Hematopoietic multipotent progenitor cell (in vitro differentiated cells): ENCODE results near the gene MYH13. TPM values are rescaled to one million over a fixed set of nuclear protein-coding genes. Genes with fewer than 3 reads are reported as not detected.
"Not testable (repeated sequence)": the region's sequence is repeated elsewhere in the genome, so short reads cannot be mapped to it uniquely, and the experiment has no call there.

ENCODE experiments used
- DNase-seq, 3 donors: peaks; one replicate each; pipeline ENCODE4 v3.0.0-alpha.2; 2011 to 2015; ENCODE audit warnings: low read depth in 2 of 3, low spot score in 2 of 3
- total RNA-seq: library from RNA; depleted of rRNA; stranded (reverse); fragments of >200 nt; gene quantifications from one replicate; pipeline ENCODE4 v1.2.3, GENCODE V29; 2012

The MYH13 gene
- total RNA-seq, 1 donor = not detected

GRCh38 chr17:10306585-10306984 lies 66.2 kb downstream of the MYH13 start:
- DNase-seq = no peak

DNA sequence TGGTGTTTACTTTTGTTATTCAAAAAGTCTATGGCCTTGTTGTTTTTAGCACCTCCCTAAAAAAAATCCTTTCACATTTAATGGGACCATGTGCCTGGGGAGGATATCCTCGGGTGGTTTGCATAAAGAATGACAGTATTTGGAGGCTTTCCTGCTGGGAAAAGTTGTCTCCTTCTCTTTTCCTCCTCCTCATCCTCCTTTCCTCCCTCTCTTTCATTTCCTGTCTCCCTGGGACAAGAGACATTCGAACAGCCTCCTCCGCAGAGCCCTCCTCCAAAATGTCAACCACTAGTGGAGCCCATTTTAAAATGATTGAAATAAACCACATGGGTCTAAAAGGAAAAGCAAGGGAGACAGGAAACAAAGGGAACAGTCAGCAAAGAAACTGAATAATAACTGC lies 67.4 kb downstream of the MYH13 start:
- no peak for DNase-seq

DNA sequence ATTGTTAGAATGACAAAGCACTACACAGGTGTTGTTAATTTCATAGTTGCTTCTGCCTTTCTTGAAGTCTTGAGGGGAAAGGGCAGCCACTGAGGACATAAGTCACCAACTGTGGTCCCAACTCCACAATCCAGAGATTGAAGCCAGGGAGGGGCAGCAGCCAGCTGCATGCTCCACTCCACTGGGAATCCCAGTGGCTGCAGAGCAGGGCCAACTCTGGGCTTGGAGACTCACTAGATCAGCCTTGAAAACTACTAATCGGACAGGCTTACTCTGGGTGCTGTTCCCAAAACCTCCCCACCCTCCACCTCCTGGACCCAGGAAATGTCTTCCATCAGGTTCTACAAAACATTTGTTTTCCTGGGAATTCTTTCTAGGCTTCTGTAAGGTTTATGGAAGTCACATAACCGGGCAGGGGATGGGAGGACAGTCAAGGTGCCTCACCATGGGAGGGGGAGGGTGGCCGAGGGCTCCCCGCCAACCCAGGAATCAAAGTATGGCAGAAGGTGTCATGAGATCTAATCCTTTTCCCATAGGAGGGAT lies 68.0 kb downstream of the MYH13 start:
- DNase-seq = no peak

GRCh38 chr17:10297691-10298090 lies 75.1 kb downstream of the MYH13 start:
- no peak for DNase-seq

- DNase-seq = peak in 2 of 3 donors; percentile 58 to 82
Observed at GRCh38 chr17:10295728-10296343, 77.0 kb downstream of the MYH13 start.

DNA sequence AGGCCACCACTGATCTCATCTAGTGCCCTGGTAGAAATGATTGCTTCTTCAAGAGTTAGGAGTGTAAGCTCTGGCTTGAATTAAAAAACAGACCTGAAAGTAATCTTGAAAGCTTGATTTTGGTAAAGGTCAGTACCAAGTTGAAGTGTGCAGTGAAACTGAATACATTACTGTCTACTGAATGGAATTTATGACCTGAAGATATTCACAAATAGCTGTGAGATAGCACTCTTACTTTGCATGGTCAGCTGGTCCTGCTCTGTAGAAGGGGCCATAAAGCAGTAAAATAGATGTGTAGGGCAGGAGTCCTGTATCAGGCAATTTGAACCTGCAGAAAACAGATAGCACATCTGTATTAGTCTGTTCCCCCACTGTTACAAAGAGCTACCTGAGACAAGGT lies 78.6 kb downstream of the MYH13 start:
- DNase-seq = no peak

DNA sequence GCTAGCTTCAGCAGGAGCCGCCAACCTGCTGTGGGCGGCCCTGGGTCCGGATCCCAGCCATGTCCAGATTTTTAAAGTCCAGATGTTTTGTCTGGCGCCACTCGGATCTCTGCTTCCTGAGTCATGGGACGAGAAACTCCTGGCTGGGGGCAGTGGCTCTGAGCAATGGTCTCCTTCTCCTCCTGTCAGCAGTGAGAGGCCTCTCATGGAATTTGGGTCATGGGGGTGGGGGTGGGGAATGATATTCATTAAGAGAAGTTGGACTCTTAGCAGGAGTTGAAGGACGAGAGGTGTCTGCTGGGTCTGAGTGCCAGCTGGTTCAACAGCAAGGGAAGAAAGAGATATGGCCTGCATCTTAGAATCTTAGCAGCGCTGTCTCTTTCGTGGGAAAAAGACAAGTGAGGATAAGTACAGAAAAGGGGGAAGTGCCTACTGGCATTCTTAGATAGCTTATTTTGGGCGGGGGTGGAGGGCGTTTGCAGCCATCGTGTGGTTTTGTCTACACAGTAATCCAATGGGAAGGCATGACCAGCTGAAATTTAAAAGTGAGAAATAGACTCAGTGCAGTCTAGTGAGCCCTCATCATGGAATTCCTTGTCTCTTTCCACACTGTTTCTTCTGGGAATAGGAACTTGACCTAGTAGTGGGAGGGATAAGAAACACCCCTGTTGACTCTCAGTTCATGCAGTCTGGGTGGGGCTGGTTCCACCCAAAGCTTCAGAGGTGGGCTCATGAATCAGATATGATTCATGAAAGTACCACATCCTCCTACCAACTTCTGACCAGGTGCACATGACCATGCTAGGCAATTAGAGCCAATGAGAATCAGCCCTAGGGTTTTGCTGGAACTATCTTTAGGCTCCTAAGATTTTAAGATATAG lies 80.5 kb downstream of the MYH13 start:
- DNase-seq = peak in 2 of 3 donors; percentile 14 to 22

DNA sequence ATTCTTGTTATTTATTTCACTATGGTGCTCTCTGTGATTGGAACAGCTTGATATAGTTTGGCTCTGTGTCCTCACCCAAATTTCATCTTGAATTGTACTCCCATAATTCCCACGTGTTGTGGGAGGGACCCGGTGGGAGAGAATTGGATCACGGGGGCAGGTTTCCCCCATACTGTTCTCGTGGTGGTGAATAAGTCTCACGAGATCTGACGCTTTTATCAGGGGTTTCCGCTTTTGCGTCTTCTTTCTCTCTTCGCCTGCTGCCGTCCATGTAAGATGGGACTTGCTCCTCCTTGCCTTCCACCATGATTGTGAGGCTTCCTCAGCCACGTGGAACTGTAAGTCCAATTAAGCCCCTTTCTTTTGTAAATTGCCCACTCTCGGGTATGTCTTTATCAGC lies 81.2 kb downstream of the MYH13 start:
- not testable (repeated sequence) for DNase-seq

DNA sequence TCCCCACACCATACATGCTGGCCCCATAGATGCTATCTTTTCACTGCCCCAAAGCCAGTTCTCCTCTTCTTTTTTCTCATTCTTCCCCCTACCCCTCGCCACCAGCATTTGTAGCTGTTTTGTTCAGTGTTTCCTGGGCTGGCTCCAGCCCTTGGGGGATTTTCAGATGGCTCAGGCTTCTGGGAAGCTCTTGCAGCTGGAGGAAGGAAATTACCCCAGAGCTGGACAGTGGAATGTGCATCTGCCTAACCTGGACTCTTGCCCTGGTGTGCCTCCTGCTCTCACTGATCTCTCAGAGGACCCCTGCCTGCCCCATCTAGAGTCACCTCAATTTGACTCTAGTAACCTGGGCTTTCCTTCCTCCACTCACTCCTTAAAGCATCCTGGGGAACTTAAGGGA lies 82.8 kb downstream of the MYH13 start:
- no peak for DNase-seq

GRCh38 chr17:10286324-10286723 lies 86.5 kb downstream of the MYH13 start:
- DNase-seq = no peak

DNA sequence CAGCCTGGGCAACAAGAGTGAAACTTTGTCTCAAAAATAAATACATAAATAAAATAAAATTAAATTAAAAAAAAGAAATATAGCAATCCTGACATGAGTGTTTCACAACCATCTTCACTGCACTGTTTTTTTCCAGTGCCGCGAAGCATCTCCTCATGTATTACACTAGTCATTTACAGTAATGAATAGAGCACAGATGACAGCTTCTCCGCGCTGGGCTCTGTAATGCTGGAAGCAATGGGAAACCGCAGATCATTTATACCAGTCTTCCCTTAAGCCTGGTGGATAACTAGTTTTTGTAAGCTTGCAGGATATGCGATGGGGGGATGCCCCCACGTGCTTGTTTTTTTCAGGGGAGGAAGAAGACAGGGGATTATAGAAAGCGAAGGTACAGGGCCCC lies 86.9 kb downstream of the MYH13 start:
- no peak for DNase-seq

DNA sequence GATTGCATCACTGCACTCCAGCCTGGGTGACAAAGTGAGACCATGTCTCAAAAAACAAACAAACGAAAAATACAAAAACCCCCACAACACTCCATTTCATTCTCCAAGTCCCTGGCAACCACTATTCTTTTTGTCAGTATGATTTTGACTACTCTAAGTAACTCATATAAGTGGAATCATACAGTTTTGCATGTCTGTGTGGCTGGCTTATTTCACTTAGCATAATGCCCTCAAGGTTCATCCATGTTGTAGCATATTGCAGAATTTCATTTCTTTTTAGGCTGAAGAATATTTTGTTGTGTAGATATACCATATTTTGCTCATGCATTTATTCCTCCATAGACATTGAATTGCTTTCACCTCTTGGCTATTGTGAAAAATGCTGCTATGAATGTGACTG lies 92.7 kb downstream of the MYH13 start:
- DNase-seq = no peak

DNA sequence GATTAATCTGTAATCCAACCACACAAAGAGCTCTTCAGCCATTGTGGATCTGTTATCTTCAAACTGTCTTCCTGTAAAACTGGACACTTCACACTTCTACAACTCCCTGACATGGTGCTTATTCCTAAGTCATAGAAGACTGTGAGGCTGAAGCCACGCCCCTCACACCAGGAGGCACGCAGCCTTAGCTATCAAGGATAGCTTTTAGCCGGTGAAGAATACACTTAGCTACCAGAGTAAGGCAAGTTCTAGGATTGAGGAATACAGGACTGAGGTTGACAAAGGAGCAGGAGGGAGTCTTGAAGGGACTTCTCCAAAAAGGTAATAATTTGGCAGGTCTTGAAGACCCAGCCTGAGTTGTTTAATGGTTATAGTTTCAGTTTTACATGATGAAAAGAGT lies 94.6 kb downstream of the MYH13 start:
- DNase-seq = no peak

DNA sequence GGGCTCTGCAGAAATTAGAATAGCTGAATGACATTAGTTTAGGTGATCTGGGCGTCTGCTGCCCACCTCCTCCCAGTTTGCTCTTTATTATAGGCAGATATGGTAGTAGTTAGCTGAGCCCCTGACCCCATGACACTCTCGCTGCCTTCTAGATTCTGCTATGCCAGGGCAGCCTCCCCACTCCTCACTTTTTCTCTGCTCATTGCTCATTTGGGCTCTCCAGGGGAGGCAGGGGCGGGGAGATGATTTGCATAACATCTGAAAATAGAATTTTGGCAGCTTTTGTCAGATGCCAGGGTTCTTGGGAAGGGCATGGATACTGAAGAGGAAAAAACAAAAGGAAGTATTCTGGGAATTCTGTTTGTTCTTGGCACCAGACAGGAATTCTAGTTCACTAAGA lies 96.4 kb downstream of the MYH13 start:
- DNase-seq = no peak

GRCh38 chr17:10275418-10275817 lies 97.4 kb downstream of the MYH13 start:
- no peak for DNase-seq

DNA sequence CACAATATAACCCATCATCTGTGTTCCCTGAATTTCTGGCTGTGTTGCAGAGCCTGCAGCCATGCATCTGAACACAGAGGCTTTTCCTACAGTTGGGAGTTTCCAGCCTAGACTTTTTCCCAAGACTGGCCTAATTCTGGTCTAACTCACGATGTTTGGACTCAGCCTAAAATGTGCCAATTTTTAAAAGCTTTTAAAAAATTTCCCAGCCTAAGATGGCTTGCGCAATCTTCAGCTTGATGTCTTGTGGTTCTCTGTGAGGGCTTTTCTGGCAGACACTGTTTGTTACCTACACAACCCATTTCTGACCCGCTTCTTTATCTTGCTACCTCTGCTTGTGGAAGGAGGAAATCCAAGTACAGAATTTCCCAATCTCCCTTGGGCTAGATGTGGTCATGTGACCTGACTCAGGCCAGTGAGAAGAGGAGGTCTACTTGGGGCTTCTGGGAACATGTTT lies 101.7 kb downstream of the MYH13 start:
- DNase-seq = no peak

DNA sequence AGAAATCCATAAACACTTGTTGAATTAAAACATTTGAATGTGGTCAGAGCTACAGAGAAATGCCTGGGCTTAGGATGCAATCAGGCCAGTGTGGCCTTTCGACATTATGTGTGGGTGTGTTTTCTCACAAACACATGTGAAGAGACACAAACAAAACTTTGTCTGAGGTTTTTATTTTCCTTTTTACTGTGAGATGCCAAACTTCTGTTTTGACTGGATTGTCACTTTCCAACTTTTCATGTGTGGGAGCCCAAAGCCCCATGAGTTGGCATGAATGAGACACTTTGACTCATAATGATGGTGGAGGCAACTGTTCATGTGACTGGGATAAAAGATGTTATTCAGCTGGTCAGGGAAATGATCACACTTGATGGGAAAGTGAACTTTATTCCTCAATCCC lies 102.5 kb downstream of the MYH13 start:
- DNase-seq = no peak

GRCh38 chr17:10268005-10268404 lies 104.8 kb downstream of the MYH13 start:
- no peak for DNase-seq

DNA sequence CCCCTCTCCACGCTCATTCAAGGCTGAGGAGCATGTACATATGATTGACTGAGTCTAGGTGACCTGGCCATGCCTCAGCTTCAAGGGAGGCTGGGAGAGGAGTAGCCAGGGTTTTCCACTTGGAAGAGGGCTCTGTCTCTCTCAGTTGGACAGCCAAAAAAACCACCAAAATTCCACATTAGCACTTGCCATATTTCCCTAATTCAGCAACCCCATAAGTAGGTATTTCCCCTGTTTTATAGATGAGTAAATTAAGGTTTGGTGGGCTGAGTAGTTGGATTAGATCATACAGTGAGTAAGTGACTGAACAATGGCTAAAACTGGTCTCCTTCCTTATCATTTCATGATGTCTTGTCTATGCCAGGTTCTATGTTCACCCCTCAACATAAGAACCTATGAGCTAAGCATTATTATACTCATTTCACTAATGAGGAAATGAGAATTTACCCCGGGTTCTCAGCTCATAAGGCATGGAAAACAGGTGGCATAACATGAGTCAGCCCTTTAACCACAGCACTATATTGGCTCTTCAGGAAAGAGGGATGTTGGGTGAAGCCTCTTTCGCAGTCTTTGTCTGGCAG lies 106.4 kb downstream of the MYH13 start:
- DNase-seq = no peak

DNA sequence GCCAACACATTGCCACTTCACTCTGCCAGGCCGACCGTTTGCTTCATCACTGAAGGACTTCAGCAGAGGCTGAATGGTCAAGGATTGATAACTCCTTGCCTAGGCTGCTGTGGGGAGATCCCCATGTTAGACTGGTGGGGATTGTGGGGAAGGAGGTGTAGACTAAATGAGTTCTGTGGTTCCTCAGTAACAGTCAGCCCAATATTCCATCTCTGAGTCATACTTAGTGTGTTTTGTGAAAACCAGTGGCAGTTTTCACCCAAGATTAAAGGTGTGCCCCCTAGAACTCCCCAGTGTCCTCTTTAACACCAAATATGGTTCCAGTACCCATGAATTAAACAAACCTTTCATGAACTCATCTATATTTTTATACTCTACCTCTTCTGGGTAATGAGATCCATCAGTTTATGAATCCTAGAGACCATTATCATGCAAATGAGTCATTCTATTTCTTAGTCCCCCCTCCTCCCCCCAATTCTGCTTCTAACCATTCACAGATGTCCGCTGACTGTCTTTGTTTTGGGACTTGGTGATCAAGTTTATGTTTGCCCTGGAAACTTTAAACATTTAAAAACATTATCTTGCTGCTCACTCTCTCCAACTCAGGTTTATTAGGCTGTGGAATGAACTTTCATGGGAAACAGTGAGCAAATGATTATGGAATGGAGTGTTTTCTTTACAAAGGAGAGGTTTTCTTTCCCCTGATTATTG lies 107.6 kb downstream of the MYH13 start:
- no peak for DNase-seq

GRCh38 chr17:10264051-10264450 lies 108.8 kb downstream of the MYH13 start:
- no peak for DNase-seq
